Spleen (tissue), 11 donors: ENCODE results near the gene NBPF3. TPM values are rescaled to one million over a fixed set of nuclear protein-coding genes. Genes with fewer than 3 reads are reported as not detected.

Experiments used
- DNase-seq: peaks from one replicate; pipeline ENCODE4 v3.0.0-alpha.2; 2020
- H3K27ac ChIP-seq, 8 donors: fragments of 200-600 bp; sonication (generic) in 7 of 8; 1 replicate in 4 of 8; 2 replicates in 4 of 8; pipeline versions ENCODE4 v1.5.0 to v1.8.0; 2016 to 2021; ENCODE audit warnings: inconsistent platforms in 4 of 8, mild to moderate bottlenecking in 4 of 8, moderate library complexity in 1 of 8
- H3K27me3 ChIP-seq, 7 donors: fragments of 200-600 bp; sonication (generic) in 6 of 7; replicated peaks in 1 of 7; 1 replicate in 4 of 7; 2 replicates in 3 of 7; pipeline versions ENCODE4 v1.5.0 to v1.8.0; 2016 to 2021; ENCODE audit warnings: inconsistent platforms in 3 of 7, mild to moderate bottlenecking in 1 of 7
- H3K36me3 ChIP-seq, 6 donors: fragments of 200-600 bp; sonication (generic) in 5 of 6; 1 replicate in 4 of 6; 2 replicates in 2 of 6; pipeline versions ENCODE4 v1.5.0 to v1.8.0; 2016 to 2021; ENCODE audit warnings: inconsistent platforms in 2 of 6
- H3K4me1 ChIP-seq, 6 donors: fragments of 200-600 bp; sonication (generic) in 5 of 6; 1 replicate in 3 of 6; 2 replicates in 3 of 6; pipeline versions ENCODE4 v1.5.0 to v1.8.0; 2016 to 2021; ENCODE audit warnings: inconsistent platforms in 3 of 6
- H3K4me3 ChIP-seq, 8 donors: fragments of 200-600 bp; sonication (generic) in 7 of 8; 1 replicate in 4 of 8; 2 replicates in 4 of 8; pipeline versions ENCODE4 v1.5.0 to v1.8.0; 2016 to 2021; ENCODE audit warnings: inconsistent platforms in 4 of 8, mild to moderate bottlenecking in 4 of 8, moderate library complexity in 2 of 8
- H3K9me3 ChIP-seq, 8 donors: fragments of 200-600 bp; sonication (generic) in 7 of 8; 1 replicate in 4 of 8; 2 replicates in 4 of 8; pipeline versions ENCODE4 v1.5.0 to v1.8.0; 2016 to 2021; ENCODE audit warnings: inconsistent platforms in 4 of 8
- CTCF ChIP-seq, 11 experiments: fragments of 200-600 bp in 7 of 11; fragments of 450-650 bp in 4 of 11; sonication (generic) in 4 of 11; IDR thresholded peaks in 8 of 11; conservative IDR thresholded peaks in 3 of 11; 1 replicate in 7 of 11; 2 replicates in 4 of 11; pipeline versions ENCODE4 v1.4.0 to v1.8.0; 2016 to 2021; ENCODE audit warnings: antibody characterized with exemption in 11 of 11, inconsistent platforms in 4 of 11, mild to moderate bottlenecking in 1 of 11
- POLR2A ChIP-seq, 3 donors: fragments of 450-650 bp; IDR thresholded peaks; one replicate each; pipeline ENCODE4 v1.5.1; 2017; ENCODE audit warnings: antibody characterized with exemption in 3 of 3, mild to moderate bottlenecking in 1 of 3
- POLR2AphosphoS5 ChIP-seq, 3 donors: sonication (generic); formaldehyde crosslinking; IDR thresholded peaks; one replicate each; pipeline ENCODE4 v1.5.1; 2017; ENCODE audit warnings: antibody characterized with exemption in 3 of 3
- WGBS, 5 donors: extraction: QIAGEN DNeasy Blood & Tissue Kit in 3 of 5; methylation state at CpG; one replicate each; pipeline versions ENCODE4 v1.1.5 to v1.1.7; 2013 to 2018; 5-methylcytosine and 5-hydroxymethylcytosine counted together
- intact Hi-C: fragments of 100-400 bp; cut with DNase I; formaldehyde crosslinking; loops from one replicate; pipeline ENCODE4 v1.15.0; 2023; ENCODE audit warnings: low total_unique reads
- polyA plus RNA-seq, 3 donors: library from polyadenylated mRNA; stranded (reverse); fragments of 200-250 nt; gene quantifications; one replicate each; pipeline ENCODE4 v1.2.1, GENCODE V29; 2013
- total RNA-seq, 7 donors: library from RNA; depleted of rRNA in 3 of 7; stranded (reverse); fragments of >200 nt in 3 of 7; fragmentation: NEBNext Ultra II Directional in 4 of 7; extraction: Animal tissue kit (Norgen Biotek cat#: 25700) in 4 of 7; gene quantifications; one replicate each; pipeline versions ENCODE4 v1.1.0 to v1.2.1, GENCODE V29; 2016 to 2021
- donor health status: healthy with polysubstance abuse.
- donor health status: DM: no; HTN: no; CAD: no; lungs with moderate emphysema.
- donor health status: DM: no; HTN: no; CAD: no.
- donor health status: Bipolar disorder and iron deficiency.
- donor health status: healthy.
- donor health status: DM: no; HTN: no; CAD: no.
- donor health status: DM: yes; HTN: yes; CAD: no.

NBPF3 gene
- total and polyA plus RNA-seq, 10 donors: 0.49 to 18.6 (median 9.2) TPM

GRCh38 chr1:21489146-21489545 lies 49.2 kb downstream of the NBPF3 start:
- WGBS, 5 donors: 90 to 95% (median 93%) methylated on average over 9 to 11 of the region's 11 CpGs
- H3K27ac ChIP-seq: no peak overlapping the region
- H3K4me3 ChIP-seq: no peak overlapping the region
- TF ChIP-seq POLR2AphosphoS5 (IDR thresholded peaks at IDR 0.05) (no peak), POLR2A (IDR thresholded peaks at IDR 0.05) (no peak), CTCF (IDR thresholded peaks at IDR 0.05 in 8 of 11, conservative IDR thresholded peaks at IDR 0.05 in 3 of 11) (no peak)
- H3K9me3 ChIP-seq: no peaks in the 10 kb centered on the region
- no peak for DNase-seq
- no peaks in the 10 kb centered on the region for H3K36me3 ChIP-seq
- H3K27me3 ChIP-seq: peaks cover 0 to 33% (median 0%) of the 10 kb centered on the region in 7 donors
- H3K4me1 ChIP-seq: peaks cover 0 to 4% (median 0%) of the 10 kb centered on the region in 6 donors
- intact Hi-C loops: no loop called here

- H3K27me3 ChIP-seq: peaks cover 0 to 33% (median 0%) of the 10 kb centered on the region in 7 donors
- DNase-seq: no peak
- no peak overlapping the region for H3K27ac ChIP-seq
- no peaks in the 10 kb centered on the region for H3K9me3 ChIP-seq
- intact Hi-C loops: no loop called here
- H3K36me3 ChIP-seq: no peaks in the 10 kb centered on the region
- peaks cover 0 to 4% (median 0%) of the 10 kb centered on the region in 6 donors for H3K4me1 ChIP-seq
- no peak overlapping the region for H3K4me3 ChIP-seq
- TF ChIP-seq POLR2AphosphoS5 (IDR thresholded peaks at IDR 0.05) (no peak), POLR2A (IDR thresholded peaks at IDR 0.05) (no peak), CTCF (IDR thresholded peaks at IDR 0.05 in 8 of 11, conservative IDR thresholded peaks at IDR 0.05 in 3 of 11) (peak in 7 of 11 experiments; percentile 8 to 51 (median 27))
- WGBS, 5 donors: 84 to 90% (median 86%) methylated on average over 7 to 11 of the region's 11 CpGs
Observed at GRCh38 chr1:21490774-21491487, 51.0 kb downstream of the NBPF3 start.

GRCh38 chr1:21491488-21492355 lies 51.8 kb downstream of the NBPF3 start:
- WGBS, 5 donors: 53 to 75% (median 65%) methylated on average over 8 of the region's 8 CpGs
- peaks cover 0 to 4% (median 0%) of the 10 kb centered on the region in 6 donors for H3K4me1 ChIP-seq
- H3K36me3 ChIP-seq: no peaks in the 10 kb centered on the region
- H3K4me3 ChIP-seq: no peak overlapping the region
- no peak for DNase-seq
- no peaks in the 10 kb centered on the region for H3K9me3 ChIP-seq
- TF ChIP-seq POLR2A (IDR thresholded peaks at IDR 0.05) (no peak), POLR2AphosphoS5 (IDR thresholded peaks at IDR 0.05) (no peak), CTCF (IDR thresholded peaks at IDR 0.05 in 8 of 11, conservative IDR thresholded peaks at IDR 0.05 in 3 of 11) (no peak)
- intact Hi-C loops: no loop called here
- H3K27ac ChIP-seq: no peak overlapping the region
- H3K27me3 ChIP-seq: peaks cover 0 to 33% (median 0%) of the 10 kb centered on the region in 7 donors

- H3K27ac ChIP-seq: no peak overlapping the region
- TF ChIP-seq CTCF (IDR thresholded peaks at IDR 0.05 in 8 of 11, conservative IDR thresholded peaks at IDR 0.05 in 3 of 11): no peak
- no peak for TF ChIP-seq POLR2A (IDR thresholded peaks at IDR 0.05)
- TF ChIP-seq POLR2AphosphoS5 (IDR thresholded peaks at IDR 0.05): no peak
- peaks cover 0 to 4% (median 0%) of the 10 kb centered on the region in 6 donors for H3K4me1 ChIP-seq
- no peaks in the 10 kb centered on the region for H3K9me3 ChIP-seq
- intact Hi-C loops: no loop called here
- no peak for DNase-seq
- WGBS, 5 donors: 50 to 73% (median 61%) methylated on average over 4 of the region's 4 CpGs
- no peak overlapping the region for H3K4me3 ChIP-seq
- peaks cover 0 to 33% (median 0%) of the 10 kb centered on the region in 7 donors for H3K27me3 ChIP-seq
- no peaks in the 10 kb centered on the region for H3K36me3 ChIP-seq
Observed at GRCh38 chr1:21492356-21492625, 52.4 kb downstream of the NBPF3 start.
